ENCODE data around the gene CANT1. TPM values are rescaled to one million over a fixed set of nuclear protein-coding genes. Genes with fewer than 3 reads are reported as not detected.

The CANT1 gene
- total RNA-seq, 1 experiment from 2014 or later: 62.5 TPM

DNA sequence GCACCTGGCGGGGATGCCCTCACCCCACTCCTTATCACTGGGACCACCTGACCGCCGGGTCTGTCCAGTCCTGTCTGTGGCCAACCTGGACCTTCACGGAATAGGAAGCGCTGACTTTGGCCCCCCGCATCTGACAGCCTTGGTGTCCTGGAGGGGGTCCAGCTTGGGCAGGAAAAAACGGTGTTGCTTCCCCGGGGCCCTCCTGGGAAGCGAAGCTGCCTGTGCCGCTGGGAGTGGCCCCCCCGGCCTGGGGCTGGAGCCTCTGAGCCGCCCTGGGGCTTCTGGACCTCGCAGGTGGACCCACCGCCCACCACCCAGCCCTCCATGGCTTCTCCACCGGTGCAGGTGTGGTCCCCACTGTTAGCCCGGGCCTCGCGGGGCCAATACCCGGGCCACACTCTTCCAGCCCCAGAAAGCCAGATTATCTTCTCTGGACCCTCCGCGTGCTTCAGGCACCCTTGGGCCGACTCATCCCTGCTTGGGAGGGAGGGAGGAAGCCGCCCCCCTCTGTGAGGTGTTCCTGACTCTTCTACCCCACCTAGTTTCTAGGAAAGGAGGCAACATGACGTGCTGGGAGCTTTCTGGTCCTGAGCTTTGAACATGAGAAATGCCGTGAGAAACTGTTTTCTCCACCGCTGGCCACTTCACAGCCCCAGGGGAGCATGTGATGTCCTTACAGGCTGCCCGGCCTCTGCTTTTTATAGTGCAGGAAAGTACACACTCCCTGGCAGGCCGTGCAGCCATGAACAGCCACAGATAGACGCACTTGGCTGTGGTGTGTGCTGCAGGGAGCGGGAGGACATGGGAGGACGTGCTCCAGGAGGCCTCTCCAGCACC is 15.6 kb upstream of the CANT1 start:
- no peaks in the 10 kb centered on the region for H3K9me3 Mint-ChIP-seq (ENCODE audit: unreplicated experiment)
- BruUV-seq (replicated peaks): no TSS peak
- H3K4me1 Mint-ChIP-seq (ENCODE audit: insufficient read depth, unreplicated experiment): peaks cover 48% of the 10 kb centered on the region
- TF ChIP-seq CTCF (IDR thresholded peaks at IDR 0.05; ENCODE audit: unreplicated experiment): no peak
- ChIA-PET POLR2A (interaction anchor here (0.7 to 3.8 kb wide), 3 partner anchors 12 to 15 kb away, joined by 3 to 41 read pairs (median 9); partner anchors contain the start of gene CANT1), CTCF (interaction anchor here (2.4 kb wide), 1 partner anchor 11 kb away, joined by 9 read pairs; no protein-coding TSS in a partner anchor)
- H3K27me3 Mint-ChIP-seq (ENCODE audit: insufficient read depth, unreplicated experiment): no peaks in the 10 kb centered on the region
- H3K4me3 Mint-ChIP-seq (ENCODE audit: unreplicated experiment): no peak overlapping the region
- intact Hi-C loops (cut with micrococcal nuclease): no loop called here
- no peak overlapping the region for H3K27ac Mint-ChIP-seq (ENCODE audit: low read depth, unreplicated experiment)
- H3K36me3 Mint-ChIP-seq (ENCODE audit: insufficient read depth, unreplicated experiment): peaks cover 12% of the 10 kb centered on the region
- DNase-seq (ENCODE audit: unreplicated experiment): no peak

GRCh38 chr17:79023886-79024771 is 14.6 kb upstream of the CANT1 start, which contains the start of gene C1QTNF1:
Gene C1QTNF1, plus strand, starts transcription at chr17:79024169. Its CDS starts 19,800 bp downstream, at chr17:79043969.
- peaks cover 12% of the 10 kb centered on the region for H3K36me3 Mint-ChIP-seq (ENCODE audit: insufficient read depth, unreplicated experiment)
- H3K4me3 Mint-ChIP-seq (ENCODE audit: unreplicated experiment): peak within 1 kb of the TSS; percentile 73

DNA sequence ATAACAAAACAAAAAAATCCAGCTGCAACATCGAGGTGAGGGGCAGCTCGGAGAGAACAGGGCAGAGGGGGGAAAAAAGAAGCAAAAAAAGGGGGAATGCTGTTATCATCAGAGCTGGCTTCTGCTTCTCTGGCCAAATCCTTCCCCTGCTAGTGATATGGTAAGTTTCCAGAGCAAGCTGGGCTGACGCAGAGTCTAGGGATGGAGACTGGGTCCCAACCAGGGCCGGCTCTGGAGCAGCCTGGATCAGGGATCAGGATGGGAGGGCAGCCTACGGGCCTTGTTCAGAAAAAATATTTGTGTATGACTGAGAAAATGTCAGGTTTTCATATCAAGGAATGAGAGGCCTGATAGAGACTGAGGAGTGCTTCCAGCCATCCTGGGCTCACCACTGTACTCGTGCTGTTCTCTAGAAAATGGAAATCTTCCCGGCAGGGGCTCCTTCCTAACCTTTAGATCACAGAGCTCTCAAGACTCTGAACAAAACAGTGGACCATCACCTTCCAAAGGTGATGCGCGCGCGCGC is 13.7 kb upstream of the CANT1 start:
- H3K27me3 Mint-ChIP-seq (ENCODE audit: insufficient read depth, unreplicated experiment): no peaks in the 10 kb centered on the region
- H3K4me1 Mint-ChIP-seq (ENCODE audit: insufficient read depth, unreplicated experiment): peaks cover 51% of the 10 kb centered on the region
- H3K36me3 Mint-ChIP-seq (ENCODE audit: insufficient read depth, unreplicated experiment): peaks cover 12% of the 10 kb centered on the region
- no peak for TF ChIP-seq CTCF (IDR thresholded peaks at IDR 0.05; ENCODE audit: unreplicated experiment)
- ChIA-PET POLR2A (no interaction called here), CTCF (interaction anchor here (0.6 to 0.9 kb wide), 2 partner anchors 13 to 29 kb away, joined by 3 read pairs; no protein-coding TSS in a partner anchor)
- intact Hi-C loops (cut with micrococcal nuclease): no loop called here
- BruUV-seq (replicated peaks): no TSS peak
- no peak overlapping the region for H3K27ac Mint-ChIP-seq (ENCODE audit: low read depth, unreplicated experiment)
- DNase-seq (ENCODE audit: unreplicated experiment): no peak
- H3K4me3 Mint-ChIP-seq (ENCODE audit: unreplicated experiment): peak overlapping the region; percentile 23
- H3K9me3 Mint-ChIP-seq (ENCODE audit: unreplicated experiment): no peaks in the 10 kb centered on the region

More at GRCh38 chr17:79023886-79024771, 14.6 kb upstream of the CANT1 start, which contains the start of gene C1QTNF1:
- intact Hi-C loops (cut with micrococcal nuclease): no loop called here
- Mint-ChIP-seq H3K27me3 (ENCODE audit: insufficient read depth, unreplicated experiment) (no peaks in the 10 kb centered on the region), H3K27ac (ENCODE audit: low read depth, unreplicated experiment) (peak within 1 kb of the TSS; percentile 70), H3K9me3 (ENCODE audit: unreplicated experiment) (no peaks in the 10 kb centered on the region), H3K4me1 (ENCODE audit: insufficient read depth, unreplicated experiment) (peaks cover 54% of the 10 kb centered on the region)
- BruUV-seq (replicated peaks): no TSS peak
- ChIA-PET POLR2A (no interaction called here), CTCF (no interaction called here)
- peak; percentile 22 for TF ChIP-seq CTCF (IDR thresholded peaks at IDR 0.05; ENCODE audit: unreplicated experiment)
- DNase-seq (ENCODE audit: unreplicated experiment): no peak

Measured in MCF 10A (cell line).